K562 (cell line): Measurements from ENCODE around the gene ENDOG.

Experiments used
- EHMT2 ChIP-seq: fragments of 450-650 bp; IDR thresholded peaks from 2 replicates; pipeline ENCODE4 v1.6.1; 2018; ENCODE audit warnings: antibody characterized with exemption
- TAF15 ChIP-seq: fragments of 200-400 bp; formaldehyde crosslinking; IDR thresholded peaks from 2 replicates; pipeline ENCODE4 v1.6.1; 2017; ENCODE audit warnings: mild to moderate bottlenecking, low read depth, low read length, moderate library complexity
- ZNF444 ChIP-seq: fragments of 250-450 bp; sonication (Bioruptor Pico); IDR thresholded peaks from 2 replicates; pipeline ENCODE4 v1.4.0; 2020; ENCODE audit warnings: mild to moderate bottlenecking, moderate library complexity

- no peak for TF ChIP-seq TAF15
- TF ChIP-seq ZNF444 (CRISPR knock-in tag): no peak
- TF ChIP-seq EHMT2: no peak
These were observed 5.1 kb downstream of the ENDOG start for GRCh38 chr9:128823362-128823902.
